Heart left ventricle (tissue), 13 donors: ENCODE measurements around the gene CLEC11A.
"Not testable (repeated sequence)": the region's sequence is repeated elsewhere in the genome, so short reads cannot be mapped to it uniquely, and the experiment has no call there.

Experiments used
- POLR2A ChIP-seq, 2 donors: fragments of 450-650 bp; IDR thresholded peaks; one replicate each; pipeline ENCODE4 v1.6.1; 2017; ENCODE audit warnings: antibody characterized with exemption in 2 of 2, mild to moderate bottlenecking in 2 of 2, moderate library complexity in 2 of 2
- TF ChIP-seq, protein P1 (sequence below), 12 donors: fragments of 200-600 bp; sonication (generic) in 4 of 12; IDR thresholded peaks; one replicate each; pipeline versions ENCODE4 v1.5.0 to v1.8.0; 2018 to 2022; ENCODE audit warnings: antibody characterized with exemption in 12 of 12, mild to moderate bottlenecking in 5 of 12
- donor health status: ischemic (EF 13 %, LVEDD 7.1; RV severe dilation, severe dysfunction).
- donor health status: DM: no; HTN: yes; CAD: no.
- donor health status: DM: no; HTN: no; CAD: no.
- donor health status: ischemic (EF 25% LVEDD 6.9; RV normal size, moderate dysfunction).
- donor health status: ischemic (EF 25% LVEDD 5.7; RV mildly dilated, moderate dysfunction).
- donor health status: ischemic (EF 35%, LVEDD 5.7; RV mildly dilated, moderate dysfunction).
- donor health status: nonischemic (EF 11% LVEDD 7.7; RV severe dilation, severe dysfunction).
- donor health status: DM: yes; HTN: yes; CAD: no.
- donor health status: PGD.
- donor health status: ischemic (EF 29% LVEDD 5.4; RV normal size, mild dysfunction).
- donor health status: nonischemic (EF 23%, LVEDD 6.1; RV moderate dilation, normal function).

DNA sequence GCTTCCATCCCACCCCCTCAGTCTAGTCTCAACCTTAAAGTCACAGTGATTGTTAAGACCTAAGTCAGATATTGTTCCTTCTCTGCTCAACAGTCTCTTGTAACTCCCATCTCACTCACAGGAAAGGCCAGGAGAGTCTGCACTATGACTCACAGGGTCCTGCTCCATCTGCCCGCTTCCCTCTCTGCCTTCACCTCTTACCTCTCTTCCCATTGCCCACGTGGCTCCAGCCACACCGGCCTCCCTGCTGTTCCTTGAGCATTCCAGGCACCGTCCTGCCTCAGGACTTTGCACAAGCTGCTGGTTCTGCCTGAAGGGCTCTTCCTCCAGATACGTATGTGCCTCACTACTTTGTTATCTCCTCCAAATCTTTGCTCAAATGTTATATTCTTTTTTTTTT, 44.1 kb downstream of the CLEC11A start:
- TF ChIP-seq, protein P1, sequence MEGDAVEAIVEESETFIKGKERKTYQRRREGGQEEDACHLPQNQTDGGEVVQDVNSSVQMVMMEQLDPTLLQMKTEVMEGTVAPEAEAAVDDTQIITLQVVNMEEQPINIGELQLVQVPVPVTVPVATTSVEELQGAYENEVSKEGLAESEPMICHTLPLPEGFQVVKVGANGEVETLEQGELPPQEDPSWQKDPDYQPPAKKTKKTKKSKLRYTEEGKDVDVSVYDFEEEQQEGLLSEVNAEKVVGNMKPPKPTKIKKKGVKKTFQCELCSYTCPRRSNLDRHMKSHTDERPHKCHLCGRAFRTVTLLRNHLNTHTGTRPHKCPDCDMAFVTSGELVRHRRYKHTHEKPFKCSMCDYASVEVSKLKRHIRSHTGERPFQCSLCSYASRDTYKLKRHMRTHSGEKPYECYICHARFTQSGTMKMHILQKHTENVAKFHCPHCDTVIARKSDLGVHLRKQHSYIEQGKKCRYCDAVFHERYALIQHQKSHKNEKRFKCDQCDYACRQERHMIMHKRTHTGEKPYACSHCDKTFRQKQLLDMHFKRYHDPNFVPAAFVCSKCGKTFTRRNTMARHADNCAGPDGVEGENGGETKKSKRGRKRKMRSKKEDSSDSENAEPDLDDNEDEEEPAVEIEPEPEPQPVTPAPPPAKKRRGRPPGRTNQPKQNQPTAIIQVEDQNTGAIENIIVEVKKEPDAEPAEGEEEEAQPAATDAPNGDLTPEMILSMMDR (IDR thresholded peaks at IDR 0.05) = not testable (repeated sequence)
- not testable (repeated sequence) for TF ChIP-seq POLR2A (IDR thresholded peaks at IDR 0.05)
